KOPT-K1 (cell line): ENCODE results near the gene ABCD3.
A peak's percentile ranks its signal among the peaks of the same experiment; 100 is the strongest.
"Not testable (repeated sequence)": the region's sequence is repeated elsewhere in the genome, so short reads cannot be mapped to it uniquely, and the experiment has no call there.

ENCODE experiments used
- H3K27ac ChIP-seq: fragments of 200-600 bp; sonication (generic); 2 replicates; pipeline ENCODE4 v1.5.1; 2016; ENCODE audit warnings: antibody characterized with exemption, mild to moderate bottlenecking, low read depth, low read length; ENCODE audit not compliant: poor library complexity, severe bottlenecking
- H3K36me3 ChIP-seq: fragments of 200-600 bp; sonication (generic); 2 replicates; pipeline ENCODE4 v1.5.1; 2017; ENCODE audit warnings: antibody characterized with exemption, mild to moderate bottlenecking, low read length, moderate library complexity; ENCODE audit not compliant: insufficient read depth
- H3K9me3 ChIP-seq: fragments of 200-600 bp; sonication (generic); 2 replicates; pipeline ENCODE4 v1.5.1; 2017; ENCODE audit warnings: antibody characterized with exemption, low read length, mild to moderate bottlenecking; ENCODE audit not compliant: insufficient read depth, poor library complexity, severe bottlenecking

The ABCD3 gene

GRCh38 chr1:94417978-94418663, at the start of gene ABCD3:
Gene ABCD3 (plus strand): TSS chr1:94418389. CDS start chr1:94418479, 90 bp downstream.
- no peaks in the 10 kb centered on the region for H3K9me3 ChIP-seq
- peak within 1 kb of the TSS; percentile 80 for H3K27ac ChIP-seq
- no peaks in the 10 kb centered on the region for H3K36me3 ChIP-seq

GRCh38 chr1:94372771-94373170, 45.4 kb upstream of the ABCD3 start:
- not testable (repeated sequence) for H3K27ac ChIP-seq, H3K9me3 ChIP-seq, H3K36me3 ChIP-seq

- H3K9me3 ChIP-seq, H3K36me3 ChIP-seq, H3K27ac ChIP-seq: not testable (repeated sequence)
Observed at GRCh38 chr1:94373311-94373710, 44.9 kb upstream of the ABCD3 start.

GRCh38 chr1:94375666-94376065, 42.5 kb upstream of the ABCD3 start:
- H3K27ac ChIP-seq, H3K36me3 ChIP-seq, H3K9me3 ChIP-seq: not testable (repeated sequence)

- not testable (repeated sequence) for H3K27ac ChIP-seq, H3K36me3 ChIP-seq, H3K9me3 ChIP-seq
Observed at GRCh38 chr1:94378493-94378892, 39.7 kb upstream of the ABCD3 start.

- no peak overlapping the region for H3K27ac ChIP-seq
- H3K36me3 ChIP-seq, result no peaks in the 10 kb centered on the region
- H3K9me3 ChIP-seq, result no peaks in the 10 kb centered on the region
Observed at GRCh38 chr1:94379615-94380014, 38.6 kb upstream of the ABCD3 start.

GRCh38 chr1:94382201-94382600, 36.0 kb upstream of the ABCD3 start:
- Histone ChIP-seq H3K27ac (peak overlapping the region; percentile 28), H3K9me3 (no peaks in the 10 kb centered on the region)

GRCh38 chr1:94383966-94384408, 34.2 kb upstream of the ABCD3 start:
- Histone ChIP-seq H3K36me3 (no peaks in the 10 kb centered on the region), H3K9me3 (peaks cover 3% of the 10 kb centered on the region), H3K27ac (peak overlapping the region; percentile 85)

More at GRCh38 chr1:94382201-94382600, 36.0 kb upstream of the ABCD3 start:
- no peaks in the 10 kb centered on the region for H3K36me3 ChIP-seq

GRCh38 chr1:94384485-94385265, 33.5 kb upstream of the ABCD3 start:
- Histone ChIP-seq H3K27ac (peak overlapping the region; percentile 85), H3K36me3 (no peaks in the 10 kb centered on the region), H3K9me3 (peaks cover 9% of the 10 kb centered on the region)

- Histone ChIP-seq H3K27ac (peak overlapping the region; percentile 85), H3K36me3 (no peaks in the 10 kb centered on the region), H3K9me3 (peaks cover 12% of the 10 kb centered on the region)
Observed at GRCh38 chr1:94385308-94385929, 32.8 kb upstream of the ABCD3 start.

GRCh38 chr1:94389298-94389697, 28.9 kb upstream of the ABCD3 start:
- H3K36me3 ChIP-seq, result no peaks in the 10 kb centered on the region
- no peak overlapping the region for H3K27ac ChIP-seq
- H3K9me3 ChIP-seq, result peaks cover 12% of the 10 kb centered on the region

- Histone ChIP-seq H3K36me3 (no peaks in the 10 kb centered on the region), H3K9me3 (peaks cover 7% of the 10 kb centered on the region), H3K27ac (no peak overlapping the region)
Observed at GRCh38 chr1:94394247-94394646, 23.9 kb upstream of the ABCD3 start.

- H3K9me3 ChIP-seq, result no peaks in the 10 kb centered on the region
- H3K27ac ChIP-seq, result no peak overlapping the region
Observed at GRCh38 chr1:94395231-94395630, 23.0 kb upstream of the ABCD3 start.

GRCh38 chr1:94395748-94396309, 22.4 kb upstream of the ABCD3 start:
- Histone ChIP-seq H3K36me3 (no peaks in the 10 kb centered on the region), H3K9me3 (no peaks in the 10 kb centered on the region), H3K27ac (no peak overlapping the region)

More at GRCh38 chr1:94395231-94395630, 23.0 kb upstream of the ABCD3 start:
- no peaks in the 10 kb centered on the region for H3K36me3 ChIP-seq

GRCh38 chr1:94396356-94397010, 21.7 kb upstream of the ABCD3 start:
- H3K9me3 ChIP-seq, result no peaks in the 10 kb centered on the region
- no peaks in the 10 kb centered on the region for H3K36me3 ChIP-seq
- no peak overlapping the region for H3K27ac ChIP-seq
